Suppressor macrophage treated with lipopolysaccharide for 1 hour (primary cell): Measurements from ENCODE around the gene BMF.
"Not testable (repeated sequence)": the region's sequence is repeated elsewhere in the genome, so short reads cannot be mapped to it uniquely, and the experiment has no call there.

ENCODE experiments used
- DNase-seq, 3 donors: peaks; one replicate each; pipeline ENCODE4 v3.0.0-alpha.2; 2020 to 2022

Gene BMF

GRCh38 chr15:40085266-40085665 is 23.4 kb downstream of the BMF start:
- DNase-seq: no peak

GRCh38 chr15:40084650-40085049 is 24.0 kb downstream of the BMF start:
- DNase-seq: no peak

- no peak for DNase-seq
Measured at GRCh38 chr15:40082195-40082883, 26.3 kb downstream of the BMF start.

- peak; percentile 69 to 76 (median 75) for DNase-seq
Measured at GRCh38 chr15:40081691-40082194, 26.9 kb downstream of the BMF start.

GRCh38 chr15:40080847-40081246 is 27.8 kb downstream of the BMF start:
- DNase-seq: no peak

- DNase-seq: no peak
Measured at GRCh38 chr15:40080104-40080503, 28.6 kb downstream of the BMF start.

- no peak for DNase-seq
Measured at GRCh38 chr15:40079456-40079855, 29.2 kb downstream of the BMF start.

GRCh38 chr15:40075298-40076044 is 33.2 kb downstream of the BMF start:
- DNase-seq: peak; percentile 70 to 82 (median 81)

GRCh38 chr15:40074656-40075055 is 34.0 kb downstream of the BMF start:
- DNase-seq: not testable (repeated sequence)

GRCh38 chr15:40073716-40074490 is 34.8 kb downstream of the BMF start:
- DNase-seq: not testable (repeated sequence)

- DNase-seq: no peak
Measured at GRCh38 chr15:40072216-40072990, 36.3 kb downstream of the BMF start.

- no peak for DNase-seq
Measured at GRCh38 chr15:40070608-40071218, 38.0 kb downstream of the BMF start.

- no peak for DNase-seq
Measured at GRCh38 chr15:40070166-40070557, 38.5 kb downstream of the BMF start.

- DNase-seq: peak in 1 of 3 donors; percentile 28
Measured at GRCh38 chr15:40069178-40070165, 39.2 kb downstream of the BMF start.

- no peak for DNase-seq
Measured at GRCh38 chr15:40067921-40068624, 40.6 kb downstream of the BMF start.

- DNase-seq: no peak
Measured at GRCh38 chr15:40066589-40066988, 42.1 kb downstream of the BMF start.

GRCh38 chr15:40065166-40065565 is 43.5 kb downstream of the BMF start:
- DNase-seq: no peak

- peak; percentile 28 to 93 (median 55) for DNase-seq
Measured at GRCh38 chr15:40064231-40064894, 44.3 kb downstream of the BMF start.

GRCh38 chr15:40063563-40064011 is 45.1 kb downstream of the BMF start:
- DNase-seq: peak in 1 of 3 donors; percentile 52
